DOHH2 (cell line): Measurements from ENCODE around the gene CERS6.

Experiments
- H3F3A ChIP-seq: fragments of 200-600 bp; sonication (generic), shearing (Covaris generic); 2 replicates; pipeline ENCODE4 v1.6.0; 2016; ENCODE audit warnings: antibody characterized with exemption, mild to moderate bottlenecking; ENCODE audit not compliant: control insufficient read depth, insufficient read depth
- H3K27ac ChIP-seq: fragments of 200-600 bp; sonication (generic); 2 replicates; pipeline ENCODE4 v1.5.1; 2014; ENCODE audit warnings: low read depth, mild to moderate bottlenecking, low read length, moderate library complexity
- H3K27me3 ChIP-seq: fragments of 200-600 bp; sonication (generic); 2 replicates; pipeline ENCODE4 v1.6.1; 2014; ENCODE audit warnings: mild to moderate bottlenecking, low read length, mixed read lengths; ENCODE audit not compliant: control insufficient read depth
- H3K36me3 ChIP-seq: fragments of 200-600 bp; sonication (generic); 2 replicates; pipeline ENCODE4 v1.6.1; 2014; ENCODE audit warnings: mild to moderate bottlenecking, low read length, moderate library complexity, mixed read lengths; ENCODE audit not compliant: control insufficient read depth
- H3K4me1 ChIP-seq: fragments of 200-600 bp; sonication (generic); 2 replicates; pipeline ENCODE4 v1.6.1; 2014; ENCODE audit warnings: mild to moderate bottlenecking, low read length, mixed read lengths; ENCODE audit not compliant: control insufficient read depth
- H3K4me2 ChIP-seq: fragments of 200-600 bp; sonication (generic); 2 replicates; pipeline ENCODE4 v1.6.0; 2014; ENCODE audit warnings: mild to moderate bottlenecking, low read length, moderate library complexity
- H3K4me3 ChIP-seq: fragments of 200-600 bp; sonication (generic); 2 replicates; pipeline ENCODE4 v1.5.1; 2014; ENCODE audit warnings: mild to moderate bottlenecking, low read length, mixed read lengths
- H3K79me2 ChIP-seq: fragments of 200-600 bp; sonication (generic); 2 replicates; pipeline ENCODE4 v1.6.1; 2014; ENCODE audit warnings: mild to moderate bottlenecking, low read length, mixed read lengths; ENCODE audit not compliant: control insufficient read depth
- H3K9me2 ChIP-seq: fragments of 200-600 bp; sonication (generic); replicated peaks from 2 replicates; pipeline ENCODE4 v1.6.1; 2014; ENCODE audit warnings: mild to moderate bottlenecking, low read length, mixed read lengths; ENCODE audit not compliant: control insufficient read depth
- H3K9me3 ChIP-seq: fragments of 200-600 bp; sonication (generic); 2 replicates; pipeline ENCODE4 v1.6.1; 2014; ENCODE audit warnings: antibody characterized with exemption, low read length, mixed read lengths; ENCODE audit not compliant: control insufficient read depth, insufficient read depth
- H4K20me1 ChIP-seq: fragments of 200-600 bp; sonication (generic); 2 replicates; pipeline ENCODE4 v1.6.0; 2014; ENCODE audit warnings: low read depth, mild to moderate bottlenecking, antibody characterized with exemption, low read length, moderate library complexity; ENCODE audit not compliant: control insufficient read depth, insufficient read depth
- CTCF ChIP-seq: fragments of 200-600 bp; sonication (generic); IDR thresholded peaks from one replicate; pipeline ENCODE4 v1.5.1; 2014; ENCODE audit warnings: antibody characterized with exemption, mild to moderate bottlenecking, low read depth, low read length; ENCODE audit not compliant: poor library complexity, severe bottlenecking
- EZH2phosphoT487 ChIP-seq: fragments of 200-600 bp; sonication (generic); IDR thresholded peaks from 2 replicates; pipeline ENCODE4 v1.6.1; 2017; ENCODE audit warnings: borderline replicate concordance, mild to moderate bottlenecking, antibody characterized with exemption, low read length, moderate library complexity, mixed read lengths

The CERS6 gene

GRCh38 chr2:168744844-168745243 lies 288.8 kb downstream of the CERS6 start:
- Histone ChIP-seq H3K27ac (no peak overlapping the region), H3K27me3 (no peaks in the 10 kb centered on the region), H3K4me1 (no peaks in the 10 kb centered on the region), H3K36me3 (no peaks in the 10 kb centered on the region), H4K20me1 (no peaks in the 10 kb centered on the region), H3F3A (no peaks in the 10 kb centered on the region), H3K9me2 (no peaks in the 10 kb centered on the region), H3K4me3 (no peak overlapping the region), H3K79me2 (no peaks in the 10 kb centered on the region), H3K9me3 (no peaks in the 10 kb centered on the region), H3K4me2 (no peak overlapping the region)
- TF ChIP-seq EZH2phosphoT487, result no peak
- TF ChIP-seq CTCF, result no peak

GRCh38 chr2:168748461-168748860 lies 292.4 kb downstream of the CERS6 start:
- Histone ChIP-seq H3K79me2 (no peaks in the 10 kb centered on the region), H3K4me3 (no peak overlapping the region), H3K27me3 (no peaks in the 10 kb centered on the region), H3K4me1 (no peaks in the 10 kb centered on the region), H3K27ac (no peak overlapping the region), H3K4me2 (no peak overlapping the region), H3K9me2 (no peaks in the 10 kb centered on the region), H3F3A (no peaks in the 10 kb centered on the region), H3K9me3 (no peaks in the 10 kb centered on the region), H3K36me3 (no peaks in the 10 kb centered on the region), H4K20me1 (no peaks in the 10 kb centered on the region)
- TF ChIP-seq CTCF, result no peak
- TF ChIP-seq EZH2phosphoT487, result no peak

GRCh38 chr2:168749297-168749696 lies 293.2 kb downstream of the CERS6 start:
- Histone ChIP-seq H3F3A (no peaks in the 10 kb centered on the region), H4K20me1 (no peaks in the 10 kb centered on the region), H3K4me1 (no peaks in the 10 kb centered on the region), H3K4me3 (no peak overlapping the region), H3K9me2 (no peaks in the 10 kb centered on the region), H3K4me2 (no peak overlapping the region), H3K79me2 (no peaks in the 10 kb centered on the region), H3K27me3 (no peaks in the 10 kb centered on the region), H3K27ac (no peak overlapping the region), H3K9me3 (no peaks in the 10 kb centered on the region), H3K36me3 (no peaks in the 10 kb centered on the region)
- TF ChIP-seq CTCF (no peak), EZH2phosphoT487 (no peak)
